Vagina (tissue), 2 donors: ENCODE results near the gene RAB44. TPM values are rescaled to one million over a fixed set of nuclear protein-coding genes. Genes with fewer than 3 reads are reported as not detected.

Experiments
- DNase-seq, 2 donors: peaks; one replicate each; pipeline ENCODE4 v3.0.0-alpha.2; 2017; ENCODE audit errors: extremely low spot score in 2 of 2
- H3K27ac ChIP-seq: fragments of 200-600 bp; sonication (generic); one replicate; pipeline ENCODE4 v1.5.1; 2019
- H3K27me3 ChIP-seq: fragments of 200-600 bp; sonication (generic); one replicate; pipeline ENCODE4 v1.5.1; 2019
- H3K36me3 ChIP-seq, 2 donors: fragments of 200-600 bp; sonication (generic); one replicate each; pipeline ENCODE4 v1.5.1; 2017 to 2019
- H3K4me1 ChIP-seq: fragments of 200-600 bp; sonication (generic); one replicate; pipeline ENCODE4 v1.5.1; 2019
- H3K4me3 ChIP-seq, 2 donors: fragments of 200-600 bp; sonication (generic); 1 replicate in 1 of 2; 2 replicates in 1 of 2; pipeline ENCODE4 v1.5.1; 2016 to 2019
- H3K9me3 ChIP-seq: fragments of 200-600 bp; sonication (generic); one replicate; pipeline ENCODE4 v1.5.1; 2019
- CTCF ChIP-seq, 3 experiments: fragments of 450-650 bp in 2 of 3; fragments of 200-600 bp in 1 of 3; sonication (generic) in 1 of 3; IDR thresholded peaks; one replicate each; pipeline ENCODE4 v1.5.1; 2017 to 2019; ENCODE audit warnings: antibody characterized with exemption in 3 of 3, mild to moderate bottlenecking in 2 of 3, moderate library complexity in 2 of 3
- POLR2A ChIP-seq, 2 donors: fragments of 450-650 bp; IDR thresholded peaks; one replicate each; pipeline ENCODE4 v1.6.1; 2017; ENCODE audit warnings: antibody characterized with exemption in 2 of 2, mild to moderate bottlenecking in 2 of 2, moderate library complexity in 2 of 2
- POLR2AphosphoS5 ChIP-seq, 2 donors: sonication (generic); formaldehyde crosslinking; IDR thresholded peaks; one replicate each; pipeline ENCODE4 v1.9.0; 2017; ENCODE audit warnings: antibody characterized with exemption in 2 of 2, mild to moderate bottlenecking in 2 of 2, low read depth in 1 of 2; ENCODE audit not compliant: insufficient read depth in 1 of 2
- intact Hi-C: fragments of 100-400 bp; cut with DNase I; formaldehyde crosslinking; loops from one replicate; pipeline ENCODE4 v1.15.1; 2023
- total RNA-seq: library from RNA; depleted of rRNA; stranded (reverse); fragments of >200 nt; gene quantifications from one replicate; pipeline ENCODE4 v1.2.3, GENCODE V29; 2016

The RAB44 gene
- total RNA-seq, 1 donor from 2014 or later: 0.49 TPM

- intact Hi-C loops: no loop called here
- Histone ChIP-seq H3K27ac (no peak overlapping the region), H3K4me1 (peaks cover 31% of the 10 kb centered on the region), H3K27me3 (no peaks in the 10 kb centered on the region), H3K4me3 (no peak overlapping the region), H3K36me3 (no peaks in the 10 kb centered on the region), H3K9me3 (no peaks in the 10 kb centered on the region)
- TF ChIP-seq POLR2AphosphoS5 (IDR thresholded peaks at IDR 0.05; ENCODE audit: insufficient read depth in 1 of 2, low read depth in 1 of 2) (no peak), CTCF (IDR thresholded peaks at IDR 0.05) (no peak), POLR2A (IDR thresholded peaks at IDR 0.05) (no peak)
- DNase-seq: no peak
Measured at GRCh38 chr6:36665180-36665579, 32.4 kb upstream of the RAB44 start.

GRCh38 chr6:36666287-36666686 is 31.3 kb upstream of the RAB44 start:
- Histone ChIP-seq H3K27ac (peak overlapping the region; percentile 38), H3K27me3 (no peaks in the 10 kb centered on the region), H3K4me3 (no peak overlapping the region), H3K9me3 (no peaks in the 10 kb centered on the region), H3K36me3 (no peaks in the 10 kb centered on the region), H3K4me1 (peaks cover 21% of the 10 kb centered on the region)
- TF ChIP-seq CTCF (IDR thresholded peaks at IDR 0.05) (no peak), POLR2AphosphoS5 (IDR thresholded peaks at IDR 0.05; ENCODE audit: insufficient read depth in 1 of 2, low read depth in 1 of 2) (no peak), POLR2A (IDR thresholded peaks at IDR 0.05) (no peak)
- no peak for DNase-seq
- intact Hi-C loops: no loop called here

GRCh38 chr6:36666826-36667591 is 30.6 kb upstream of the RAB44 start:
- no peak for DNase-seq
- intact Hi-C loops: no loop called here

GRCh38 chr6:36668591-36668990 is 29.0 kb upstream of the RAB44 start:
- intact Hi-C loops: no loop called here
- H3K27ac ChIP-seq: no peak overlapping the region

More at GRCh38 chr6:36666826-36667591, 30.6 kb upstream of the RAB44 start:
- H3K4me3 ChIP-seq: no peak overlapping the region
- no peaks in the 10 kb centered on the region for H3K36me3 ChIP-seq
- no peaks in the 10 kb centered on the region for H3K9me3 ChIP-seq
- H3K27ac ChIP-seq: peak overlapping the region; percentile 38
- no peaks in the 10 kb centered on the region for H3K27me3 ChIP-seq
- TF ChIP-seq CTCF (IDR thresholded peaks at IDR 0.05): no peak
- TF ChIP-seq POLR2AphosphoS5 (IDR thresholded peaks at IDR 0.05; ENCODE audit: insufficient read depth in 1 of 2, low read depth in 1 of 2): peak; percentile 73 to 86
- peaks cover 20% of the 10 kb centered on the region for H3K4me1 ChIP-seq

More at GRCh38 chr6:36668591-36668990, 29.0 kb upstream of the RAB44 start:
- H3K27me3 ChIP-seq: no peaks in the 10 kb centered on the region
- H3K9me3 ChIP-seq: no peaks in the 10 kb centered on the region
- TF ChIP-seq POLR2A (IDR thresholded peaks at IDR 0.05): no peak
- no peak for TF ChIP-seq CTCF (IDR thresholded peaks at IDR 0.05)
- no peak for TF ChIP-seq POLR2AphosphoS5 (IDR thresholded peaks at IDR 0.05; ENCODE audit: insufficient read depth in 1 of 2, low read depth in 1 of 2)
- no peaks in the 10 kb centered on the region for H3K36me3 ChIP-seq
- peaks cover 20% of the 10 kb centered on the region for H3K4me1 ChIP-seq
- no peak overlapping the region for H3K4me3 ChIP-seq
- DNase-seq: no peak
